CD14-positive monocyte (primary cell): ENCODE measurements around the gene CEP72. TPM values are rescaled to one million over a fixed set of nuclear protein-coding genes. Genes with fewer than 3 reads are reported as not detected.
A peak's percentile ranks its signal among the peaks of the same experiment; 100 is the strongest.
"Not testable (repeated sequence)": the region's sequence is repeated elsewhere in the genome, so short reads cannot be mapped to it uniquely, and the experiment has no call there.

Experiments
- DNase-seq, 3 donors: peaks; one replicate each; pipeline ENCODE4 v3.0.0-alpha.2; 2011 to 2022
- H2AFZ ChIP-seq: 2 replicates; pipeline ENCODE4 v1.6.0; 2012; ENCODE audit warnings: mild to moderate bottlenecking, low read depth, low read length, inconsistent platforms; ENCODE audit not compliant: insufficient read depth, poor library complexity, severe bottlenecking
- H3K27ac ChIP-seq, 2 donors: 1 replicate in 1 of 2; 2 replicates in 1 of 2; pipeline ENCODE4 v1.5.1; 2012 to 2013; ENCODE audit warnings: low read length in 2 of 2, control low read depth in 1 of 2, inconsistent platforms in 1 of 2, low read depth in 1 of 2, mild to moderate bottlenecking in 1 of 2
- H3K27me3 ChIP-seq, 2 donors: one replicate each; pipeline versions ENCODE4 v1.6.0 to v1.6.1; 2011 to 2013; ENCODE audit warnings: low read length in 2 of 2; ENCODE audit not compliant: control insufficient read depth in 2 of 2, insufficient read depth in 2 of 2
- H3K36me3 ChIP-seq, 2 donors: replicated peaks in 1 of 2; 1 replicate in 1 of 2; 2 replicates in 1 of 2; pipeline versions ENCODE4 v1.5.1 to v1.6.1; 2012 to 2013; ENCODE audit warnings: low read length in 2 of 2, control low read depth in 1 of 2, inconsistent platforms in 1 of 2, mild to moderate bottlenecking in 1 of 2; ENCODE audit not compliant: insufficient read depth in 2 of 2, control insufficient read depth in 1 of 2
- H3K4me1 ChIP-seq, 2 donors: 1 replicate in 1 of 2; 2 replicates in 1 of 2; pipeline versions ENCODE4 v1.5.1 to v1.6.1; 2012 to 2013; ENCODE audit warnings: low read length in 2 of 2, control low read depth in 1 of 2, inconsistent platforms in 1 of 2, mild to moderate bottlenecking in 1 of 2, moderate library complexity in 1 of 2; ENCODE audit not compliant: insufficient read depth in 2 of 2, control insufficient read depth in 1 of 2
- H3K4me2 ChIP-seq: replicated peaks from 2 replicates; pipeline ENCODE3; 2012; ENCODE audit warnings: low read length, moderate library complexity, mild to moderate bottlenecking; ENCODE audit not compliant: poor library complexity, severe bottlenecking; ENCODE audit errors: extremely low read depth
- H3K4me3 ChIP-seq, 3 experiments: fragments of 200-600 bp in 1 of 3; sonication (generic) in 1 of 3; replicated peaks in 1 of 3; 1 replicate in 2 of 3; 2 replicates in 1 of 3; pipeline ENCODE4 v1.5.1; 2011 to 2013; ENCODE audit warnings: low read length in 3 of 3, mild to moderate bottlenecking in 3 of 3, control low read depth in 2 of 3, low read depth in 2 of 3, inconsistent platforms in 1 of 3, moderate library complexity in 1 of 3
- H3K79me2 ChIP-seq: 2 replicates; pipeline ENCODE4 v1.6.0; 2012; ENCODE audit warnings: mild to moderate bottlenecking, control low read depth, inconsistent platforms, low read length, moderate library complexity; ENCODE audit not compliant: insufficient read depth
- H3K9ac ChIP-seq: 2 replicates; pipeline ENCODE4 v1.6.0; 2017; ENCODE audit warnings: low read length, mild to moderate bottlenecking; ENCODE audit not compliant: insufficient read depth, poor library complexity, severe bottlenecking
- H3K9me3 ChIP-seq, 2 donors: replicated peaks in 1 of 2; 1 replicate in 1 of 2; 2 replicates in 1 of 2; pipeline versions ENCODE4 v1.5.1 to v1.6.1; 2012 to 2013; ENCODE audit warnings: low read length in 2 of 2, control low read depth in 1 of 2; ENCODE audit not compliant: control insufficient read depth in 1 of 2, insufficient read depth in 1 of 2
- H4K20me1 ChIP-seq: 2 replicates; pipeline ENCODE4 v1.6.0; 2012; ENCODE audit warnings: mild to moderate bottlenecking, low read length, control low read depth, moderate library complexity; ENCODE audit not compliant: insufficient read depth
- H3K27ac Mint-ChIP-seq, 7 donors: one replicate each; pipeline ENCODE4 v1.8.0; 2020; ENCODE audit warnings: mild to moderate bottlenecking in 7 of 7, mixed read lengths in 7 of 7, moderate library complexity in 6 of 7, inconsistent platforms in 2 of 7
- H3K27me3 Mint-ChIP-seq, 3 donors: one replicate each; pipeline ENCODE4 v1.8.0; 2021 to 2022; ENCODE audit warnings: low read depth in 3 of 3, mild to moderate bottlenecking in 3 of 3, mixed read lengths in 3 of 3, moderate library complexity in 3 of 3, inconsistent platforms in 1 of 3
- H3K36me3 Mint-ChIP-seq, 2 donors: one replicate each; pipeline ENCODE4 v1.8.0; 2020; ENCODE audit warnings: mixed read lengths in 2 of 2, inconsistent platforms in 1 of 2, mild to moderate bottlenecking in 1 of 2
- H3K4me1 Mint-ChIP-seq: one replicate; pipeline ENCODE4 v1.8.0; 2020; ENCODE audit warnings: mild to moderate bottlenecking, mixed read lengths
- H3K4me3 Mint-ChIP-seq, 2 donors: one replicate each; pipeline ENCODE4 v1.8.0; 2020; ENCODE audit warnings: mild to moderate bottlenecking in 2 of 2, mixed read lengths in 2 of 2, moderate library complexity in 1 of 2
- H3K9me3 Mint-ChIP-seq, 7 donors: one replicate each; pipeline ENCODE4 v1.8.0; 2020 to 2022; ENCODE audit warnings: mixed read lengths in 7 of 7, mild to moderate bottlenecking in 6 of 7, moderate library complexity in 6 of 7, inconsistent platforms in 2 of 7
- CTCF ChIP-seq: fragments of 200-600 bp; IDR thresholded peaks from one replicate; pipeline ENCODE4 v1.8.0; 2022; ENCODE audit warnings: antibody characterized with exemption, mild to moderate bottlenecking
- WGBS: methylation state at CpG from one replicate; pipeline ENCODE4 v1.1.5; 2013; ENCODE audit warnings: missing lambda C conversion rate; ENCODE audit not compliant: insufficient coverage; 5-methylcytosine and 5-hydroxymethylcytosine counted together
- intact Hi-C, 2 donors: fragments of 100-400 bp; cut with micrococcal nuclease; formaldehyde crosslinking; loops; one replicate each; pipeline versions ENCODE4 v1.15.0 to v1.15.1; 2023
- polyA plus RNA-seq, 3 donors: library from polyadenylated mRNA; depleted of rRNA in 1 of 3; unstranded in 2 of 3; stranded (reverse) in 1 of 3; fragments of 300-500 nt in 2 of 3; fragments of >200 nt in 1 of 3; fragmentation: Illumina TruSeq in 2 of 3; gene quantifications; 1 replicate in 2 of 3; 2 replicates in 1 of 3; pipeline ENCODE4 v1.2.3, GENCODE V29; 2012 to 2021

The CEP72 gene
- polyA plus RNA-seq, 3 donors = 0.13 to 2.1 (median 0.24) TPM

GRCh38 chr5:691817-692528 lies 79.8 kb downstream of the CEP72 start:
- DNase-seq = no peak
- TF ChIP-seq CTCF = no peak
- H3K4me1 Mint-ChIP-seq = peaks cover 4% of the 10 kb centered on the region
- no peaks in the 10 kb centered on the region for H3K9me3 ChIP-seq
- H2AFZ ChIP-seq = no peak overlapping the region
- H3K27ac ChIP-seq = no peak overlapping the region
- no CpG with 5 or more reads among the region's 2 CpGs for WGBS
- H3K4me3 ChIP-seq = peak overlapping the region in 1 of 3 experiments; percentile 52
- H3K9me3 Mint-ChIP-seq = peaks cover 0 to 3% (median 0%) of the 10 kb centered on the region in 7 donors
- H3K4me3 Mint-ChIP-seq = peak overlapping the region in 1 of 2 donors; percentile 60
- intact Hi-C loops = no loop called here
- H3K36me3 Mint-ChIP-seq = no peaks in the 10 kb centered on the region
- no peaks in the 10 kb centered on the region for H3K79me2 ChIP-seq
- H3K4me1 ChIP-seq = peaks cover 4 to 9% of the 10 kb centered on the region in 2 donors
- peaks cover 4 to 16% of the 10 kb centered on the region in 2 donors for H3K27me3 ChIP-seq
- no peak overlapping the region for H3K27ac Mint-ChIP-seq
- no peaks in the 10 kb centered on the region for H3K36me3 ChIP-seq
- no peaks in the 10 kb centered on the region for H4K20me1 ChIP-seq
- H3K9ac ChIP-seq = no peak overlapping the region
- H3K27me3 Mint-ChIP-seq = peaks cover 4 to 40% (median 20%) of the 10 kb centered on the region in 3 donors
- peak overlapping the region; percentile 47 for H3K4me2 ChIP-seq

GRCh38 chr5:692529-693041 lies 80.4 kb downstream of the CEP72 start:
- intact Hi-C loops, H3K9ac ChIP-seq, H3K9me3 ChIP-seq, H3K36me3 Mint-ChIP-seq, H3K27ac Mint-ChIP-seq, H2AFZ ChIP-seq, H4K20me1 ChIP-seq, DNase-seq, H3K36me3 ChIP-seq, H3K4me1 ChIP-seq, H3K79me2 ChIP-seq, H3K9me3 Mint-ChIP-seq, H3K27ac ChIP-seq, H3K4me1 Mint-ChIP-seq: not testable (repeated sequence)
- Mint-ChIP-seq H3K4me3 (peak overlapping the region; percentile 59 to 60), H3K27me3 (peaks cover 7 to 47% (median 23%) of the 10 kb centered on the region in 3 donors)
- peaks cover 4 to 16% of the 10 kb centered on the region in 2 donors for H3K27me3 ChIP-seq
- H3K4me3 ChIP-seq = peak overlapping the region; percentile 7 to 52 (median 13)
- peak overlapping the region; percentile 47 for H3K4me2 ChIP-seq
- WGBS = 1% methylated on average over 25 of the region's 41 CpGs

GRCh38 chr5:693271-694041 lies 81.3 kb downstream of the CEP72 start, which contains the start of gene TPPP:
Gene TPPP (minus strand): TSS chr5:693352. CDS start chr5:678060, 15,292 bp downstream.
- H4K20me1 ChIP-seq, intact Hi-C loops, H3K4me1 ChIP-seq, H3K27ac ChIP-seq, H3K9ac ChIP-seq, H3K79me2 ChIP-seq, H3K36me3 Mint-ChIP-seq, H3K27ac Mint-ChIP-seq, H3K9me3 Mint-ChIP-seq, H3K9me3 ChIP-seq, H3K4me1 Mint-ChIP-seq, H3K36me3 ChIP-seq: not testable (repeated sequence)
- peaks cover 9 to 52% (median 24%) of the 10 kb centered on the region in 3 donors for H3K27me3 Mint-ChIP-seq
- DNase-seq = peak; percentile 3 to 27 (median 24)
- peak within 1 kb of the TSS; percentile 29 for H2AFZ ChIP-seq
- under 1% methylated on average over 73 of the region's 109 CpGs for WGBS
- peak within 1 kb of the TSS; percentile 7 to 52 (median 15) for H3K4me3 ChIP-seq
- H3K27me3 ChIP-seq = peaks cover 4 to 19% of the 10 kb centered on the region in 2 donors
- peak within 1 kb of the TSS; percentile 59 to 60 for H3K4me3 Mint-ChIP-seq
- peak within 1 kb of the TSS; percentile 67 for H3K4me2 ChIP-seq
